Mesenchymal stem cell (in vitro differentiated cells and primary cell): ENCODE data around the gene TDRD7.

Source experiments
- DNase-seq: peaks from one replicate; pipeline ENCODE4 v3.0.0-alpha.2; 2013
- H2AFZ ChIP-seq: one replicate; pipeline ENCODE4 v1.6.1; 2013; ENCODE audit warnings: low read depth, mild to moderate bottlenecking, control low read depth, inconsistent platforms, low read length, moderate library complexity
- H2AK5ac ChIP-seq: 2 replicates; pipeline ENCODE4 v1.6.1; 2013; ENCODE audit warnings: low read length, moderate library complexity, mild to moderate bottlenecking, inconsistent platforms; ENCODE audit not compliant: severe bottlenecking
- H2BK120ac ChIP-seq: one replicate; pipeline ENCODE4 v1.6.1; 2013; ENCODE audit warnings: low read depth, mild to moderate bottlenecking, inconsistent platforms, low read length, moderate library complexity
- H2BK12ac ChIP-seq, 2 experiments: one replicate each; pipeline ENCODE4 v1.6.1; 2013; ENCODE audit warnings: inconsistent platforms in 2 of 2, low read length in 2 of 2, mild to moderate bottlenecking in 2 of 2, moderate library complexity in 2 of 2, control low read depth in 1 of 2
- H2BK15ac ChIP-seq: one replicate; pipeline ENCODE4 v1.6.1; 2013; ENCODE audit warnings: mild to moderate bottlenecking, low read depth, inconsistent platforms; ENCODE audit not compliant: poor library complexity, severe bottlenecking
- H2BK5ac ChIP-seq: 2 replicates; pipeline ENCODE4 v1.6.1; 2013; ENCODE audit warnings: low read depth, mild to moderate bottlenecking, low read length, control low read depth, inconsistent platforms; ENCODE audit not compliant: poor library complexity, severe bottlenecking
- H3K14ac ChIP-seq, 2 experiments: one replicate each; pipeline ENCODE4 v1.6.1; 2013; ENCODE audit warnings: inconsistent platforms in 2 of 2, low read length in 2 of 2, control low read depth in 1 of 2, mild to moderate bottlenecking in 1 of 2, moderate library complexity in 1 of 2
- H3K18ac ChIP-seq, 2 experiments: one replicate each; pipeline ENCODE4 v1.6.1; 2013; ENCODE audit warnings: inconsistent platforms in 2 of 2, low read length in 2 of 2, control low read depth in 1 of 2, low read depth in 1 of 2, mild to moderate bottlenecking in 1 of 2
- H3K23ac ChIP-seq, 2 experiments: one replicate each; pipeline ENCODE4 v1.6.1; 2013; ENCODE audit warnings: inconsistent platforms in 2 of 2, low read length in 2 of 2, mild to moderate bottlenecking in 2 of 2, moderate library complexity in 2 of 2, control low read depth in 1 of 2
- H3K27ac ChIP-seq: 2 replicates; pipeline ENCODE4 v1.5.1; 2013; ENCODE audit warnings: mild to moderate bottlenecking, moderate library complexity, low read length, control low read depth, inconsistent platforms; ENCODE audit not compliant: poor library complexity, severe bottlenecking
- H3K27me3 ChIP-seq, 2 experiments: 2 replicates each; pipeline versions ENCODE4 v1.6.1 to v1.7.0; 2013; ENCODE audit warnings: low read length in 2 of 2, mild to moderate bottlenecking in 2 of 2, moderate library complexity in 2 of 2, control low read depth in 1 of 2, inconsistent platforms in 1 of 2; ENCODE audit not compliant: control insufficient read depth in 1 of 2, insufficient read depth in 1 of 2
- H3K36me3 ChIP-seq, 2 experiments: 2 replicates each; pipeline versions ENCODE4 v1.6.1 to v1.7.0; 2013; ENCODE audit warnings: low read length in 2 of 2, control low read depth in 1 of 2, inconsistent platforms in 1 of 2, low read depth in 1 of 2, mild to moderate bottlenecking in 1 of 2; ENCODE audit not compliant: insufficient read depth in 2 of 2, control insufficient read depth in 1 of 2
- H3K4ac ChIP-seq, 2 experiments: one replicate each; pipeline ENCODE4 v1.6.1; 2013; ENCODE audit warnings: inconsistent platforms in 2 of 2, low read length in 2 of 2, mild to moderate bottlenecking in 2 of 2, moderate library complexity in 2 of 2, control low read depth in 1 of 2, low read depth in 1 of 2
- H3K4me1 ChIP-seq: 2 replicates; pipeline ENCODE4 v1.6.1; 2013; ENCODE audit warnings: low read depth, low read length, control low read depth; ENCODE audit not compliant: control insufficient read depth, insufficient read depth
- H3K4me2 ChIP-seq: 2 replicates; pipeline ENCODE4 v1.6.1; 2013; ENCODE audit warnings: low read length, mild to moderate bottlenecking, inconsistent platforms; ENCODE audit not compliant: poor library complexity, severe bottlenecking
- H3K4me3 ChIP-seq, 2 experiments: 2 replicates each; pipeline versions ENCODE4 v1.5.1 to v1.7.0; 2013; ENCODE audit warnings: low read length in 2 of 2, mild to moderate bottlenecking in 2 of 2, control low read depth in 1 of 2, low read depth in 1 of 2; ENCODE audit not compliant: insufficient read depth in 1 of 2
- H3K79me1 ChIP-seq: replicated peaks from 2 replicates; pipeline ENCODE4 v1.6.1; 2013; ENCODE audit warnings: mild to moderate bottlenecking, control low read depth, low read length, inconsistent platforms; ENCODE audit not compliant: poor library complexity, severe bottlenecking
- H3K9ac ChIP-seq: 2 replicates; pipeline ENCODE4 v1.7.0; 2013; ENCODE audit warnings: mild to moderate bottlenecking, low read length, moderate library complexity
- H3K9me3 ChIP-seq: 2 replicates; pipeline ENCODE4 v1.7.0; 2013; ENCODE audit warnings: mild to moderate bottlenecking, low read length; ENCODE audit not compliant: control insufficient read depth
- H4K8ac ChIP-seq: one replicate; pipeline ENCODE4 v1.6.1; 2013; ENCODE audit warnings: inconsistent platforms, mild to moderate bottlenecking, low read length, moderate library complexity
- H4K91ac ChIP-seq: one replicate; pipeline ENCODE4 v1.6.1; 2013; ENCODE audit warnings: mild to moderate bottlenecking, low read length, inconsistent platforms
- WGBS: methylation state at CpG from one replicate; pipeline ENCODE4 v1.1.7; 2013; ENCODE audit warnings: mixed read lengths; 5-methylcytosine and 5-hydroxymethylcytosine counted together

TDRD7 gene

GRCh38 chr9:97425973-97426336, 14.1 kb downstream of the TDRD7 start:
- WGBS, result 100% methylated on average over 1 of the region's 3 CpGs
- no peak overlapping the region for H3K4me2 ChIP-seq
- H3K79me1 ChIP-seq, result peaks cover 17% of the 10 kb centered on the region
- H2BK120ac ChIP-seq, result no peak overlapping the region
- no peak overlapping the region for H3K23ac ChIP-seq
- no peak overlapping the region for H3K9ac ChIP-seq
- no peak overlapping the region for H2BK5ac ChIP-seq
- no peak overlapping the region for H3K27ac ChIP-seq
- no peak overlapping the region for H4K91ac ChIP-seq
- H2BK15ac ChIP-seq, result no peak overlapping the region
- no peaks in the 10 kb centered on the region for H3K9me3 ChIP-seq
- H2BK12ac ChIP-seq, result no peak overlapping the region
- peaks cover 0 to 27% of the 10 kb centered on the region in 2 experiments for H3K36me3 ChIP-seq
- no peak overlapping the region for H3K4ac ChIP-seq
- no peak for DNase-seq
- H3K18ac ChIP-seq, result no peak overlapping the region
- H3K27me3 ChIP-seq, result no peaks in the 10 kb centered on the region
- H2AK5ac ChIP-seq, result no peak overlapping the region
- no peaks in the 10 kb centered on the region for H3K4me1 ChIP-seq
- no peak overlapping the region for H3K14ac ChIP-seq
- H3K4me3 ChIP-seq, result no peak overlapping the region
- H4K8ac ChIP-seq, result no peak overlapping the region
- no peak overlapping the region for H2AFZ ChIP-seq

GRCh38 chr9:97427885-97428284, 16.0 kb downstream of the TDRD7 start:
- Histone ChIP-seq H3K4me3 (no peak overlapping the region), H3K9ac (no peak overlapping the region), H3K18ac (no peak overlapping the region), H3K23ac (peak overlapping the region in 1 of 2 experiments; percentile 85), H2BK12ac (peak overlapping the region in 1 of 2 experiments; percentile 24), H2AFZ (no peak overlapping the region), H3K27me3 (no peaks in the 10 kb centered on the region), H3K14ac (peak overlapping the region in 1 of 2 experiments; percentile 28), H2BK120ac (no peak overlapping the region), H3K27ac (no peak overlapping the region), H3K4me1 (no peaks in the 10 kb centered on the region), H2BK15ac (no peak overlapping the region), H3K4me2 (no peak overlapping the region), H4K91ac (no peak overlapping the region), H3K79me1 (peaks cover 17% of the 10 kb centered on the region), H3K9me3 (no peaks in the 10 kb centered on the region), H3K4ac (no peak overlapping the region), H2AK5ac (no peak overlapping the region), H4K8ac (peak overlapping the region; percentile 13), H2BK5ac (no peak overlapping the region), H3K36me3 (peaks cover 0 to 47% of the 10 kb centered on the region in 2 experiments)
- no peak for DNase-seq
- 89% methylated on average over 3 of the region's 4 CpGs for WGBS

GRCh38 chr9:97430316-97431043, 18.6 kb downstream of the TDRD7 start:
- Histone ChIP-seq H3K9me3 (no peaks in the 10 kb centered on the region), H2BK12ac (no peak overlapping the region), H3K14ac (no peak overlapping the region), H4K8ac (no peak overlapping the region), H3K23ac (no peak overlapping the region), H2AFZ (no peak overlapping the region), H3K79me1 (peaks cover 15% of the 10 kb centered on the region), H3K27me3 (no peaks in the 10 kb centered on the region), H3K18ac (no peak overlapping the region), H3K36me3 (peaks cover 0 to 64% of the 10 kb centered on the region in 2 experiments), H3K9ac (no peak overlapping the region), H3K27ac (no peak overlapping the region), H3K4me2 (no peak overlapping the region), H3K4ac (no peak overlapping the region), H3K4me3 (no peak overlapping the region), H4K91ac (no peak overlapping the region), H3K4me1 (no peaks in the 10 kb centered on the region), H2BK5ac (no peak overlapping the region), H2AK5ac (no peak overlapping the region), H2BK120ac (no peak overlapping the region), H2BK15ac (no peak overlapping the region)
- DNase-seq, result no peak
- WGBS, result over 99% methylated on average over 5 of the region's 7 CpGs

GRCh38 chr9:97431044-97431441, 19.1 kb downstream of the TDRD7 start:
- Histone ChIP-seq H3K36me3 (peaks cover 0 to 64% of the 10 kb centered on the region in 2 experiments), H3K4me3 (no peak overlapping the region), H3K4me1 (no peaks in the 10 kb centered on the region), H2AK5ac (no peak overlapping the region), H2BK12ac (no peak overlapping the region), H3K27me3 (no peaks in the 10 kb centered on the region), H3K9me3 (no peaks in the 10 kb centered on the region), H2AFZ (no peak overlapping the region), H3K79me1 (peaks cover 15% of the 10 kb centered on the region), H4K8ac (no peak overlapping the region), H3K23ac (no peak overlapping the region), H3K4me2 (no peak overlapping the region), H4K91ac (no peak overlapping the region), H3K18ac (no peak overlapping the region), H3K4ac (no peak overlapping the region), H3K14ac (no peak overlapping the region), H2BK120ac (no peak overlapping the region), H3K27ac (no peak overlapping the region), H3K9ac (no peak overlapping the region), H2BK5ac (no peak overlapping the region), H2BK15ac (no peak overlapping the region)
- no peak for DNase-seq
- 100% methylated on average over 2 of the region's 3 CpGs for WGBS
